WTC11 (cell line): ENCODE results near the gene BCAS3. TPM values are rescaled to one million over a fixed set of nuclear protein-coding genes. Genes with fewer than 3 reads are reported as not detected.

Source experiments
- ATAC-seq: fragments of 200-7000 bp; cut with Tn5 transposase; 2 replicates; pipeline ENCODE4 v1.10.0; 2021; ENCODE audit warnings: mild to moderate bottlenecking, moderate library complexity
- CTCF ChIA-PET: fragments of 300-600 bp; sonication (Branson Sonifier 250); formaldehyde crosslinking; loops from one replicate; lab custom pipeline; 2021; ENCODE audit warnings: antibody characterized with exemption; lab: Charles Lee
- POLR2A ChIA-PET: fragments of 350-600 bp; sonication (Branson Sonifier 250); formaldehyde crosslinking; loops from one replicate; lab custom pipeline; 2021; ENCODE audit warnings: antibody characterized with exemption; lab: Charles Lee
- DNase-seq: peaks from one replicate; pipeline ENCODE4 v3.0.0; 2021; ENCODE audit warnings: low spot score
- H3K27ac Mint-ChIP-seq: 2 replicates; pipeline ENCODE4 v1.8.0; 2021; ENCODE audit warnings: mixed read lengths
- H3K27me3 Mint-ChIP-seq: 2 replicates; pipeline ENCODE4 v1.8.0; 2021; ENCODE audit warnings: low read depth, mild to moderate bottlenecking, moderate library complexity, mixed read lengths
- H3K36me3 Mint-ChIP-seq: 2 replicates; pipeline ENCODE4 v1.8.0; 2021; ENCODE audit warnings: mixed read lengths
- H3K4me1 Mint-ChIP-seq: 2 replicates; pipeline ENCODE4 v1.8.0; 2022; ENCODE audit warnings: mixed read lengths
- H3K4me3 Mint-ChIP-seq: 2 replicates; pipeline ENCODE4 v1.8.0; 2021; ENCODE audit warnings: mild to moderate bottlenecking, moderate library complexity, mixed read lengths
- H3K9me3 Mint-ChIP-seq: 2 replicates; pipeline ENCODE4 v1.8.0; 2021; ENCODE audit warnings: mixed read lengths
- CREM ChIP-seq: sonication (generic); formaldehyde crosslinking; IDR thresholded peaks from 2 replicates; pipeline ENCODE4 v1.8.1; 2022; ENCODE audit warnings: mild to moderate bottlenecking, missing genetic modification reagents, moderate library complexity
- FOXP1 ChIP-seq: sonication (generic); formaldehyde crosslinking; IDR thresholded peaks from 2 replicates; pipeline ENCODE4 v1.8.0; 2022; ENCODE audit warnings: missing genetic modification reagents, mild to moderate bottlenecking, moderate library complexity, borderline replicate concordance
- JAZF1 ChIP-seq: fragments of 250-450 bp; sonication (Bioruptor Pico); IDR thresholded peaks from 2 replicates; pipeline ENCODE4 v1.9.0; 2021; ENCODE audit warnings: moderate library complexity, mild to moderate bottlenecking, inconsistent platforms
- MYBL2 ChIP-seq: sonication (generic); formaldehyde crosslinking; IDR thresholded peaks from 2 replicates; pipeline ENCODE4 v1.8.1; 2023; ENCODE audit warnings: mild to moderate bottlenecking, moderate library complexity, missing genetic modification reagents
- ZBTB21 ChIP-seq: sonication (generic); formaldehyde crosslinking; IDR thresholded peaks from 2 replicates; pipeline ENCODE4 v1.8.1; 2023; ENCODE audit warnings: mild to moderate bottlenecking, missing genetic modification reagents, borderline replicate concordance
- ZNF121 ChIP-seq: sonication (generic); formaldehyde crosslinking; IDR thresholded peaks from 2 replicates; pipeline ENCODE4 v1.8.0; 2023; ENCODE audit warnings: missing genetic modification reagents
- ZNF232 ChIP-seq: sonication (generic); formaldehyde crosslinking; IDR thresholded peaks from 2 replicates; pipeline ENCODE4 v1.8.0; 2022; ENCODE audit warnings: mild to moderate bottlenecking, missing genetic modification reagents
- ZNF317 ChIP-seq: sonication (generic); formaldehyde crosslinking; IDR thresholded peaks from 2 replicates; pipeline ENCODE4 v1.8.1; 2023; ENCODE audit warnings: low read depth, mild to moderate bottlenecking, moderate library complexity, missing genetic modification reagents, borderline replicate concordance
- ZNF396 ChIP-seq: fragments of 250-450 bp; sonication (Bioruptor Pico); IDR thresholded peaks from 2 replicates; pipeline ENCODE4 v1.8.0; 2021; ENCODE audit warnings: mild to moderate bottlenecking, moderate library complexity, borderline replicate concordance
- total RNA-seq: library from RNA; stranded (reverse); gene quantifications from 3 replicates; pipeline ENCODE4 v1.2.3, GENCODE V29; 2021
- TF ChIP-seq, protein P1 (sequence below): sonication (generic); formaldehyde crosslinking; IDR thresholded peaks from 2 replicates; pipeline ENCODE4 v1.8.1; 2023; ENCODE audit warnings: mild to moderate bottlenecking, missing genetic modification reagents, moderate library complexity
- TF ChIP-seq, protein P2 (sequence below): sonication (generic); formaldehyde crosslinking; conservative IDR thresholded peaks from 2 replicates; pipeline ENCODE4 v1.8.1; 2022; ENCODE audit warnings: mild to moderate bottlenecking, missing genetic modification reagents
- TF ChIP-seq, protein P3 (sequence below): sonication (generic); formaldehyde crosslinking; IDR thresholded peaks from 2 replicates; pipeline ENCODE4 v1.8.1; 2023; ENCODE audit warnings: mild to moderate bottlenecking, missing genetic modification reagents, borderline replicate concordance
- TF ChIP-seq, protein P4 (sequence below): sonication (generic); formaldehyde crosslinking; IDR thresholded peaks from 2 replicates; pipeline ENCODE4 v1.8.0; 2023; ENCODE audit warnings: missing genetic modification reagents, mild to moderate bottlenecking, borderline replicate concordance
- TF ChIP-seq, protein P5 (sequence below): sonication (generic); formaldehyde crosslinking; IDR thresholded peaks from 2 replicates; pipeline ENCODE4 v1.8.1; 2022; ENCODE audit warnings: mild to moderate bottlenecking, missing genetic modification reagents, moderate library complexity, borderline replicate concordance
- TF ChIP-seq, protein P6 (sequence below): fragments of 250-450 bp; sonication (Bioruptor Pico); IDR thresholded peaks from 2 replicates; pipeline ENCODE4 v2.1.2; 2022; ENCODE audit warnings: mild to moderate bottlenecking, moderate library complexity
- TF ChIP-seq, protein P7 (sequence below): fragments of 250-450 bp; sonication (Bioruptor Pico); IDR thresholded peaks from 2 replicates; pipeline ENCODE4 v1.9.0; 2021; ENCODE audit warnings: mild to moderate bottlenecking

The BCAS3 gene
- total RNA-seq, 1 experiment from 2014 or later, result 15.5 TPM

DNA sequence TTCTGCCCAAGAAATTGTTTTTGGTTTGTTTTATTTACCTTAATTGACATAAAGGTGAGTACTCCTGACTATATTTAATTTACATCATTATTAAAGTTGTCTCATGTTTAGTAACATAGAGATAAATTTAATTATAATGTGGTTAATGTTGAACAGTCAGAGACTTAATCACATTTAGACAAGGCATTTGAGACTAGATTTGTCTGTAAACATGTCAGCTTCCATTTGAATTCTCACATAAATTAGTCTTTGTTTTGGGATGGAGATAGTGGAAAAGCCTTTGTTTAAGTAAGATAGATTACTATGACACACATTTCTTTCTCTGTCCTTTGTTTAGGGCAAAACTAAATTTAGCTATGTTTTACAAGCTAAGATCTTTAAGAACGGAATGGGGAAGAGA lies 18.5 kb upstream of the BCAS3 start:
- ChIA-PET POLR2A (no interaction called here), CTCF (no interaction called here)
- no peak overlapping the region for H3K4me3 Mint-ChIP-seq
- H3K36me3 Mint-ChIP-seq, result peaks cover 11% of the 10 kb centered on the region
- ATAC-seq, result no peak
- H3K27me3 Mint-ChIP-seq, result no peaks in the 10 kb centered on the region
- no peaks in the 10 kb centered on the region for H3K4me1 Mint-ChIP-seq
- H3K27ac Mint-ChIP-seq, result peak overlapping the region; percentile 28; the same call in 1 of the 2 replicates
- no peaks in the 10 kb centered on the region for H3K9me3 Mint-ChIP-seq
- no peak for TF ChIP-seq JAZF1 (CRISPR knock-in tag)
- TF ChIP-seq, protein P1, sequence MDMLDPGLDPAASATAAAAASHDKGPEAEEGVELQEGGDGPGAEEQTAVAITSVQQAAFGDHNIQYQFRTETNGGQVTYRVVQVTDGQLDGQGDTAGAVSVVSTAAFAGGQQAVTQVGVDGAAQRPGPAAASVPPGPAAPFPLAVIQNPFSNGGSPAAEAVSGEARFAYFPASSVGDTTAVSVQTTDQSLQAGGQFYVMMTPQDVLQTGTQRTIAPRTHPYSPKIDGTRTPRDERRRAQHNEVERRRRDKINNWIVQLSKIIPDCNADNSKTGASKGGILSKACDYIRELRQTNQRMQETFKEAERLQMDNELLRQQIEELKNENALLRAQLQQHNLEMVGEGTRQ, result no peak
- TF ChIP-seq, protein P2, sequence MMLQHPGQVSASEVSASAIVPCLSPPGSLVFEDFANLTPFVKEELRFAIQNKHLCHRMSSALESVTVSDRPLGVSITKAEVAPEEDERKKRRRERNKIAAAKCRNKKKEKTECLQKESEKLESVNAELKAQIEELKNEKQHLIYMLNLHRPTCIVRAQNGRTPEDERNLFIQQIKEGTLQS, result no peak
- no peak for TF ChIP-seq ZNF232 (CRISPR knock-in tag)
- TF ChIP-seq, protein P3, sequence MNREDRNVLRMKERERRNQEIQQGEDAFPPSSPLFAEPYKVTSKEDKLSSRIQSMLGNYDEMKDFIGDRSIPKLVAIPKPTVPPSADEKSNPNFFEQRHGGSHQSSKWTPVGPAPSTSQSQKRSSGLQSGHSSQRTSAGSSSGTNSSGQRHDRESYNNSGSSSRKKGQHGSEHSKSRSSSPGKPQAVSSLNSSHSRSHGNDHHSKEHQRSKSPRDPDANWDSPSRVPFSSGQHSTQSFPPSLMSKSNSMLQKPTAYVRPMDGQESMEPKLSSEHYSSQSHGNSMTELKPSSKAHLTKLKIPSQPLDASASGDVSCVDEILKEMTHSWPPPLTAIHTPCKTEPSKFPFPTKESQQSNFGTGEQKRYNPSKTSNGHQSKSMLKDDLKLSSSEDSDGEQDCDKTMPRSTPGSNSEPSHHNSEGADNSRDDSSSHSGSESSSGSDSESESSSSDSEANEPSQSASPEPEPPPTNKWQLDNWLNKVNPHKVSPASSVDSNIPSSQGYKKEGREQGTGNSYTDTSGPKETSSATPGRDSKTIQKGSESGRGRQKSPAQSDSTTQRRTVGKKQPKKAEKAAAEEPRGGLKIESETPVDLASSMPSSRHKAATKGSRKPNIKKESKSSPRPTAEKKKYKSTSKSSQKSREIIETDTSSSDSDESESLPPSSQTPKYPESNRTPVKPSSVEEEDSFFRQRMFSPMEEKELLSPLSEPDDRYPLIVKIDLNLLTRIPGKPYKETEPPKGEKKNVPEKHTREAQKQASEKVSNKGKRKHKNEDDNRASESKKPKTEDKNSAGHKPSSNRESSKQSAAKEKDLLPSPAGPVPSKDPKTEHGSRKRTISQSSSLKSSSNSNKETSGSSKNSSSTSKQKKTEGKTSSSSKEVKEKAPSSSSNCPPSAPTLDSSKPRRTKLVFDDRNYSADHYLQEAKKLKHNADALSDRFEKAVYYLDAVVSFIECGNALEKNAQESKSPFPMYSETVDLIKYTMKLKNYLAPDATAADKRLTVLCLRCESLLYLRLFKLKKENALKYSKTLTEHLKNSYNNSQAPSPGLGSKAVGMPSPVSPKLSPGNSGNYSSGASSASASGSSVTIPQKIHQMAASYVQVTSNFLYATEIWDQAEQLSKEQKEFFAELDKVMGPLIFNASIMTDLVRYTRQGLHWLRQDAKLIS (CRISPR knock-in tag), result no peak
- no peak for TF ChIP-seq CREM
- no peak for TF ChIP-seq ZNF396
- TF ChIP-seq ZNF121 (CRISPR knock-in tag), result no peak
- TF ChIP-seq, protein P4, sequence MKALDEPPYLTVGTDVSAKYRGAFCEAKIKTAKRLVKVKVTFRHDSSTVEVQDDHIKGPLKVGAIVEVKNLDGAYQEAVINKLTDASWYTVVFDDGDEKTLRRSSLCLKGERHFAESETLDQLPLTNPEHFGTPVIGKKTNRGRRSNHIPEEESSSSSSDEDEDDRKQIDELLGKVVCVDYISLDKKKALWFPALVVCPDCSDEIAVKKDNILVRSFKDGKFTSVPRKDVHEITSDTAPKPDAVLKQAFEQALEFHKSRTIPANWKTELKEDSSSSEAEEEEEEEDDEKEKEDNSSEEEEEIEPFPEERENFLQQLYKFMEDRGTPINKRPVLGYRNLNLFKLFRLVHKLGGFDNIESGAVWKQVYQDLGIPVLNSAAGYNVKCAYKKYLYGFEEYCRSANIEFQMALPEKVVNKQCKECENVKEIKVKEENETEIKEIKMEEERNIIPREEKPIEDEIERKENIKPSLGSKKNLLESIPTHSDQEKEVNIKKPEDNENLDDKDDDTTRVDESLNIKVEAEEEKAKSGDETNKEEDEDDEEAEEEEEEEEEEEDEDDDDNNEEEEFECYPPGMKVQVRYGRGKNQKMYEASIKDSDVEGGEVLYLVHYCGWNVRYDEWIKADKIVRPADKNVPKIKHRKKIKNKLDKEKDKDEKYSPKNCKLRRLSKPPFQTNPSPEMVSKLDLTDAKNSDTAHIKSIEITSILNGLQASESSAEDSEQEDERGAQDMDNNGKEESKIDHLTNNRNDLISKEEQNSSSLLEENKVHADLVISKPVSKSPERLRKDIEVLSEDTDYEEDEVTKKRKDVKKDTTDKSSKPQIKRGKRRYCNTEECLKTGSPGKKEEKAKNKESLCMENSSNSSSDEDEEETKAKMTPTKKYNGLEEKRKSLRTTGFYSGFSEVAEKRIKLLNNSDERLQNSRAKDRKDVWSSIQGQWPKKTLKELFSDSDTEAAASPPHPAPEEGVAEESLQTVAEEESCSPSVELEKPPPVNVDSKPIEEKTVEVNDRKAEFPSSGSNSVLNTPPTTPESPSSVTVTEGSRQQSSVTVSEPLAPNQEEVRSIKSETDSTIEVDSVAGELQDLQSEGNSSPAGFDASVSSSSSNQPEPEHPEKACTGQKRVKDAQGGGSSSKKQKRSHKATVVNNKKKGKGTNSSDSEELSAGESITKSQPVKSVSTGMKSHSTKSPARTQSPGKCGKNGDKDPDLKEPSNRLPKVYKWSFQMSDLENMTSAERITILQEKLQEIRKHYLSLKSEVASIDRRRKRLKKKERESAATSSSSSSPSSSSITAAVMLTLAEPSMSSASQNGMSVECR (CRISPR knock-in tag), result no peak
- TF ChIP-seq FOXP1 (CRISPR knock-in tag), result no peak
- TF ChIP-seq, protein P5, sequence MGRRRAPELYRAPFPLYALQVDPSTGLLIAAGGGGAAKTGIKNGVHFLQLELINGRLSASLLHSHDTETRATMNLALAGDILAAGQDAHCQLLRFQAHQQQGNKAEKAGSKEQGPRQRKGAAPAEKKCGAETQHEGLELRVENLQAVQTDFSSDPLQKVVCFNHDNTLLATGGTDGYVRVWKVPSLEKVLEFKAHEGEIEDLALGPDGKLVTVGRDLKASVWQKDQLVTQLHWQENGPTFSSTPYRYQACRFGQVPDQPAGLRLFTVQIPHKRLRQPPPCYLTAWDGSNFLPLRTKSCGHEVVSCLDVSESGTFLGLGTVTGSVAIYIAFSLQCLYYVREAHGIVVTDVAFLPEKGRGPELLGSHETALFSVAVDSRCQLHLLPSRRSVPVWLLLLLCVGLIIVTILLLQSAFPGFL (CRISPR knock-in tag), result no peak
- TF ChIP-seq, protein P6, sequence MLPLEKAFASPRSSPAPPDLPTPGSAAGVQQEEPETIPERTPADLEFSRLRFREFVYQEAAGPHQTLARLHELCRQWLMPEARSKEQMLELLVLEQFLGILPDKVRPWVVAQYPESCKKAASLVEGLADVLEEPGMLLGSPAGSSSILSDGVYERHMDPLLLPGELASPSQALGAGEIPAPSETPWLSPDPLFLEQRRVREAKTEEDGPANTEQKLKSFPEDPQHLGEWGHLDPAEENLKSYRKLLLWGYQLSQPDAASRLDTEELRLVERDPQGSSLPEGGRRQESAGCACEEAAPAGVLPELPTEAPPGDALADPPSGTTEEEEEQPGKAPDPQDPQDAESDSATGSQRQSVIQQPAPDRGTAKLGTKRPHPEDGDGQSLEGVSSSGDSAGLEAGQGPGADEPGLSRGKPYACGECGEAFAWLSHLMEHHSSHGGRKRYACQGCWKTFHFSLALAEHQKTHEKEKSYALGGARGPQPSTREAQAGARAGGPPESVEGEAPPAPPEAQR (CRISPR knock-in tag), result no peak
- TF ChIP-seq, protein P7, sequence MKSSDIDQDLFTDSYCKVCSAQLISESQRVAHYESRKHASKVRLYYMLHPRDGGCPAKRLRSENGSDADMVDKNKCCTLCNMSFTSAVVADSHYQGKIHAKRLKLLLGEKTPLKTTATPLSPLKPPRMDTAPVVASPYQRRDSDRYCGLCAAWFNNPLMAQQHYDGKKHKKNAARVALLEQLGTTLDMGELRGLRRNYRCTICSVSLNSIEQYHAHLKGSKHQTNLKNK (CRISPR knock-in tag), result no peak
- no peak for TF ChIP-seq ZNF317 (CRISPR knock-in tag)
- no peak for TF ChIP-seq MYBL2 (CRISPR knock-in tag)
- no peak for TF ChIP-seq ZBTB21 (CRISPR knock-in tag)
- no peak for DNase-seq
